HepG2 (cell line): ENCODE measurements around the gene PEBP1. TPM values are rescaled to one million over a fixed set of nuclear protein-coding genes. Genes with fewer than 3 reads are reported as not detected.

Experiments
- ATAC-seq: fragments of 200-7000 bp; cut with Tn5 transposase; 3 replicates; pipeline ENCODE4 v1.9.1; 2020; ENCODE audit warnings: mild to moderate bottlenecking, moderate library complexity
- BruUV-seq: library from RNA; stranded (reverse); fragments of 400-500 nt; replicated peaks from 2 replicates; lab custom pipeline; 2021; lab: Mats Ljungman, UMichigan
- CTCF ChIA-PET: fragments of 300-600 bp; formaldehyde crosslinking; extraction: SDS; loops from one replicate; lab custom pipeline; 2021; ENCODE audit warnings: low total read pairs, inconsistent platforms, low intra/inter-chr PET ratio; lab: Yijun Ruan, JAX
- POLR2A ChIA-PET: fragments of 350-600 bp; sonication (Branson Sonifier 250); formaldehyde crosslinking; loops from one replicate; lab custom pipeline; 2020; ENCODE audit warnings: antibody characterized with exemption, inconsistent platforms; lab: Yijun Ruan, JAX
- DNase-seq: peaks from one replicate; pipeline ENCODE4 v3.0.0-alpha.2; 2015; ENCODE audit warnings: low spot score
- FAIRE-seq: peaks from 3 replicates; lab custom pipeline; 2011; peaks lifted over from hg19 to GRCh38; lab: Jason Lieb, UNC
- H2AFZ ChIP-seq: one replicate; pipeline ENCODE4 v1.6.1; 2011; ENCODE audit warnings: low read length, inconsistent platforms
- H3K27ac ChIP-seq: fragments of 300-600 bp; 3 replicates; pipeline ENCODE4 v1.8.0; 2011; ENCODE audit warnings: mixed run types, mild to moderate bottlenecking, mixed read lengths, low read length, inconsistent platforms; ENCODE audit not compliant: insufficient read depth; ENCODE audit errors: extremely low read length
- H3K27me3 ChIP-seq, 2 experiments: fragments of 200-600 bp in 1 of 2; 2 replicates in 1 of 2; 3 replicates in 1 of 2; pipeline versions ENCODE4 v1.6.0 to v1.8.0; 2011; ENCODE audit warnings: low read length in 2 of 2, mild to moderate bottlenecking in 2 of 2, moderate library complexity in 2 of 2, inconsistent platforms in 1 of 2; ENCODE audit not compliant: insufficient read depth in 2 of 2, control insufficient read depth in 1 of 2
- H3K36me3 ChIP-seq, 2 experiments: fragments of 200-600 bp in 1 of 2; replicated peaks in 1 of 2; 2 replicates in 1 of 2; 3 replicates in 1 of 2; pipeline versions ENCODE4 v1.5.1 to v1.8.0; 2011; ENCODE audit warnings: low read length in 2 of 2, inconsistent platforms in 1 of 2; ENCODE audit not compliant: insufficient read depth in 2 of 2, control insufficient read depth in 1 of 2
- H3K4me1 ChIP-seq: 2 replicates; pipeline ENCODE4 v1.5.1; 2012; ENCODE audit warnings: low read length, inconsistent platforms; ENCODE audit not compliant: insufficient read depth
- H3K4me2 ChIP-seq: 2 replicates; pipeline ENCODE4 v1.6.0; 2011; ENCODE audit warnings: low read depth, low read length, inconsistent platforms
- H3K4me3 ChIP-seq, 3 experiments: fragments of 200-600 bp in 1 of 3; sonication (generic), shearing (Covaris generic) in 1 of 3; replicated peaks in 1 of 3; 2 replicates each; pipeline ENCODE4 v1.5.1; 2011 to 2016; ENCODE audit warnings: low read length in 3 of 3, inconsistent platforms in 2 of 3, low read depth in 2 of 3, mild to moderate bottlenecking in 2 of 3, control low read depth in 1 of 3, mixed read lengths in 1 of 3; ENCODE audit not compliant: insufficient read depth in 1 of 3
- H3K79me2 ChIP-seq: one replicate; pipeline ENCODE4 v1.6.1; 2011; ENCODE audit warnings: low read length, inconsistent platforms; ENCODE audit not compliant: insufficient read depth
- H3K9ac ChIP-seq: 2 replicates; pipeline ENCODE4 v1.6.0; 2011; ENCODE audit warnings: mild to moderate bottlenecking, low read depth, low read length, inconsistent platforms; ENCODE audit not compliant: insufficient read depth
- H3K9me3 ChIP-seq: 2 replicates; pipeline ENCODE4 v1.5.1; 2012; ENCODE audit warnings: mild to moderate bottlenecking, low read length
- H4K20me1 ChIP-seq: 2 replicates; pipeline ENCODE4 v1.6.0; 2011; ENCODE audit warnings: inconsistent platforms, mild to moderate bottlenecking, low read length, moderate library complexity; ENCODE audit not compliant: insufficient read depth
- FOXK2 ChIP-seq: fragments of 450-650 bp; IDR thresholded peaks from 2 replicates; pipeline ENCODE4 v1.6.1; 2016
- GMEB1 ChIP-seq: sonication (generic); formaldehyde crosslinking; IDR thresholded peaks from 2 replicates; pipeline ENCODE4 v1.5.1; 2020; ENCODE audit warnings: missing genetic modification reagents, mild to moderate bottlenecking, borderline replicate concordance
- NFATC3 ChIP-seq: sonication (generic); formaldehyde crosslinking; IDR thresholded peaks from 2 replicates; pipeline ENCODE4 v1.5.1; 2020; ENCODE audit warnings: mild to moderate bottlenecking, missing genetic modification reagents
- REL ChIP-seq: sonication (generic); formaldehyde crosslinking; conservative IDR thresholded peaks from 2 replicates; pipeline ENCODE4 v1.8.0; 2022; ENCODE audit warnings: mild to moderate bottlenecking, missing genetic modification reagents, moderate library complexity
- SMAD3 ChIP-seq: sonication (generic); formaldehyde crosslinking; IDR thresholded peaks from 2 replicates; pipeline ENCODE4 v1.4.0; 2020; ENCODE audit warnings: missing genetic modification reagents
- ZBTB42 ChIP-seq: sonication (generic); formaldehyde crosslinking; IDR thresholded peaks from 2 replicates; pipeline ENCODE4 v1.5.0; 2020; ENCODE audit warnings: mild to moderate bottlenecking, missing genetic modification reagents
- ZFX ChIP-seq: sonication (generic); formaldehyde crosslinking; IDR thresholded peaks from 2 replicates; pipeline ENCODE4 v1.4.0; 2020; ENCODE audit warnings: mild to moderate bottlenecking, low read depth, missing genetic modification reagents, moderate library complexity
- ZNF30 ChIP-seq: sonication (generic); formaldehyde crosslinking; IDR thresholded peaks from 2 replicates; pipeline ENCODE4 v1.5.0; 2020; ENCODE audit warnings: mild to moderate bottlenecking, missing genetic modification reagents
- ZNF672 ChIP-seq: sonication (generic); formaldehyde crosslinking; IDR thresholded peaks from 2 replicates; pipeline ENCODE4 v1.8.1; 2022; ENCODE audit warnings: missing genetic modification reagents
- ZNF687 ChIP-seq: sonication (generic); formaldehyde crosslinking; IDR thresholded peaks from 2 replicates; pipeline ENCODE4 v1.5.1; 2020; ENCODE audit warnings: mild to moderate bottlenecking, missing genetic modification reagents, moderate library complexity
- ZNF703 ChIP-seq: sonication (generic); formaldehyde crosslinking; IDR thresholded peaks from 2 replicates; pipeline ENCODE4 v1.5.1; 2020; ENCODE audit warnings: missing genetic modification reagents, mild to moderate bottlenecking, moderate library complexity, borderline replicate concordance
- ZNF709 ChIP-seq: sonication (generic); formaldehyde crosslinking; IDR thresholded peaks from 2 replicates; pipeline ENCODE4 v1.5.0; 2020; ENCODE audit warnings: mild to moderate bottlenecking, missing genetic modification reagents
- ZNF772 ChIP-seq: sonication (generic); formaldehyde crosslinking; IDR thresholded peaks from 2 replicates; pipeline ENCODE4 v1.5.0; 2020; ENCODE audit warnings: mild to moderate bottlenecking, missing genetic modification reagents
- ZNF780A ChIP-seq: sonication (generic); formaldehyde crosslinking; IDR thresholded peaks from 2 replicates; pipeline ENCODE4 v1.8.0; 2022; ENCODE audit warnings: mild to moderate bottlenecking, missing genetic modification reagents, moderate library complexity
- WGBS: methylation state at CpG from one replicate; pipeline ENCODE4 v1.1.6; 2017; ENCODE audit warnings: low lambda C conversion rate; 5-methylcytosine and 5-hydroxymethylcytosine counted together
- in situ Hi-C: cut with HindIII; loops from 2 replicates; pipeline ENCODE4 v1.10.0; 2017; ENCODE audit warnings: low pct_unique_long_range_greater_than_20kb; ENCODE audit not compliant: extremely low pct_ligation_motif_present
- intact Hi-C: fragments of 100-400 bp; cut with micrococcal nuclease; formaldehyde crosslinking; loops from one replicate; pipeline ENCODE4 v1.10.0; 2022; ENCODE audit not compliant: unreplicated experiment
- polyA plus RNA-seq, 8 experiments: library from polyadenylated mRNA; depleted of rRNA in 3 of 8; stranded (reverse) in 7 of 8; unstranded in 1 of 8; fragments of >200 nt; fragmentation: Illumina TruSeq in 4 of 8; extraction: Trizol in 4 of 8; gene quantifications; 2 replicates each; pipeline versions ENCODE4 v1.2.1 to v1.2.3, GENCODE V29; 2011 to 2016; ENCODE audit warnings: low read depth in 4 of 8, missing spikeins in 1 of 8, mixed read lengths in 1 of 8; ENCODE audit not compliant: insufficient read depth in 1 of 8
- total RNA-seq, 5 experiments: library from RNA; depleted of rRNA; stranded (reverse); fragments of >200 nt; fragmentation: Illumina TruSeq; extraction: Trizol; gene quantifications; 2 replicates each; pipeline ENCODE4 v1.2.3, GENCODE V29; 2016; ENCODE audit warnings: low read depth in 1 of 5

PEBP1 gene
- total and polyA plus RNA-seq, 2 of the 13 experiments (the other 11 are each of a cell fraction or from before 2014, with no cell fraction given), result 538 to 1,505 TPM

GRCh38 chr12:118166946-118167345 is 31.0 kb downstream of the PEBP1 start:
- Histone ChIP-seq H3K4me1 (no peaks in the 10 kb centered on the region), H2AFZ (no peak overlapping the region), H4K20me1 (no peaks in the 10 kb centered on the region), H3K9me3 (no peaks in the 10 kb centered on the region), H3K36me3 (peaks cover 0 to 11% of the 10 kb centered on the region in 2 experiments; a peak in 3 of 5 replicates), H3K27me3 (no peaks in the 10 kb centered on the region), H3K4me2 (no peak overlapping the region), H3K9ac (no peak overlapping the region), H3K79me2 (no peaks in the 10 kb centered on the region), H3K27ac (no peak overlapping the region), H3K4me3 (no peak overlapping the region)
- intact Hi-C loops (no loop called here), in situ Hi-C loops (no loop called here)
- ChIA-PET CTCF (no interaction called here), POLR2A (interaction anchor here (1.3 kb wide), 1 partner anchor 28 kb away, joined by 3 read pairs; no protein-coding TSS in a partner anchor)
- TF ChIP-seq REL (CRISPR knock-in tag) (no peak), GMEB1 (CRISPR knock-in tag) (no peak), FOXK2 (no peak), SMAD3 (CRISPR knock-in tag) (no peak), ZNF672 (CRISPR knock-in tag) (no peak), ZNF709 (CRISPR knock-in tag) (no peak)
- WGBS, result 94% methylated on average over 2 of the region's 2 CpGs
- BruUV-seq, result no TSS peak
- no peak for FAIRE-seq
- no peak for ATAC-seq
- DNase-seq, result no peak

- no peak overlapping the region for H3K4me3 ChIP-seq
- no peak for FAIRE-seq
- ChIA-PET CTCF (no interaction called here), POLR2A (no interaction called here)
- no peak overlapping the region for H2AFZ ChIP-seq
- WGBS, result 94% methylated on average over 4 of the region's 4 CpGs
- H3K79me2 ChIP-seq, result no peaks in the 10 kb centered on the region
- BruUV-seq, result no TSS peak
- ATAC-seq, result no peak
- in situ Hi-C loops, result no loop called here
- intact Hi-C loops, result no loop called here
- no peak overlapping the region for H3K4me2 ChIP-seq
- no peaks in the 10 kb centered on the region for H3K27me3 ChIP-seq
- no peak for DNase-seq
- H4K20me1 ChIP-seq, result no peaks in the 10 kb centered on the region
- H3K36me3 ChIP-seq, result peaks cover 2 to 31% of the 10 kb centered on the region in 2 experiments; a peak in 4 of 5 replicates
- H3K27ac ChIP-seq, result no peak overlapping the region
- H3K9ac ChIP-seq, result no peak overlapping the region
- H3K4me1 ChIP-seq, result no peaks in the 10 kb centered on the region
- no peaks in the 10 kb centered on the region for H3K9me3 ChIP-seq
- TF ChIP-seq ZNF30 (CRISPR knock-in tag) (no peak), NFATC3 (CRISPR knock-in tag) (no peak), ZFX (no peak), ZNF703 (no peak), ZNF780A (CRISPR knock-in tag) (no peak), ZNF772 (CRISPR knock-in tag) (no peak), ZNF687 (CRISPR knock-in tag) (no peak), ZBTB42 (CRISPR knock-in tag) (no peak)
These were observed 40.0 kb downstream of the PEBP1 start for GRCh38 chr12:118175823-118176447.
